K562 (cell line): ENCODE data around the gene ZDHHC8. TPM values are rescaled to one million over a fixed set of nuclear protein-coding genes. Genes with fewer than 3 reads are reported as not detected.

Experiments used
- HMG20A ChIP-seq: fragments of 450-650 bp; formaldehyde crosslinking; conservative IDR thresholded peaks from 2 replicates; pipeline ENCODE4 v1.4.0; 2020; ENCODE audit warnings: mild to moderate bottlenecking, mixed read lengths
- HNRNPUL1 ChIP-seq: fragments of 200-400 bp; formaldehyde crosslinking; IDR thresholded peaks from 2 replicates; pipeline ENCODE4 v1.6.1; 2017; ENCODE audit warnings: low read length
- POLR2H ChIP-seq: IDR thresholded peaks from 2 replicates; pipeline ENCODE4 v1.6.1; 2016; ENCODE audit warnings: missing genetic modification characterization, low read depth, mild to moderate bottlenecking, control low read depth, missing compliant biosample characterization, moderate library complexity
- SLC30A9 ChIP-seq: fragments of 250-450 bp; sonication (Bioruptor Pico); IDR thresholded peaks from 2 replicates; pipeline ENCODE4 v1.8.0; 2022; ENCODE audit warnings: mild to moderate bottlenecking, moderate library complexity
- SNRNP70 ChIP-seq: fragments of 200-400 bp; formaldehyde crosslinking; optimal IDR thresholded peaks from 2 replicates; pipeline ENCODE3; 2017; ENCODE audit warnings: low read depth, low read length
- polyA plus RNA-seq, 8 experiments: library from polyadenylated mRNA; depleted of rRNA in 4 of 8; stranded (reverse) in 5 of 8; unstranded in 3 of 8; fragments of >200 nt; fragmentation: Nextera tagmentation in 2 of 8; fragmentation: Illumina TruSeq in 1 of 8; extraction: Ambion mirVana in 2 of 8; extraction: Trizol in 1 of 8; gene quantifications; 2 replicates each; pipeline versions ENCODE4 v1.2.1 to v1.2.3, GENCODE V29; 2011 to 2014; ENCODE audit warnings: inconsistent platforms in 1 of 8, missing spikeins in 1 of 8
- total RNA-seq, 7 experiments: library from RNA; depleted of rRNA in 6 of 7; stranded (reverse); fragments of >200 nt in 6 of 7; fragmentation: Illumina TruSeq in 2 of 7; extraction: Trizol in 2 of 7; gene quantifications; 2 replicates each; pipeline versions ENCODE4 v1.2.1 to v1.2.3, GENCODE V29; 2011 to 2021; ENCODE audit warnings: low replicate concordance in 1 of 7
- TF ChIP-seq, protein P1 (sequence below): fragments of 450-650 bp; IDR thresholded peaks from 2 replicates; pipeline ENCODE4 v1.6.1; 2016; ENCODE audit warnings: borderline replicate concordance
- TF ChIP-seq, protein P2 (sequence below): IDR thresholded peaks from 2 replicates; pipeline ENCODE4 v1.6.1; 2016; ENCODE audit warnings: missing genetic modification characterization, missing compliant biosample characterization
- TF ChIP-seq, protein P3 (sequence below): fragments of 250-450 bp; sonication (Bioruptor Pico); IDR thresholded peaks from 2 replicates; pipeline ENCODE4 v1.5.0; 2021; ENCODE audit warnings: mild to moderate bottlenecking, borderline replicate concordance
- TF ChIP-seq, protein P4 (sequence below): fragments of 200-600 bp; sonication (generic); IDR thresholded peaks from one replicate; pipeline ENCODE4 v1.6.1; 2012; ENCODE audit warnings: mild to moderate bottlenecking, low read depth, low read length, inconsistent platforms

ZDHHC8 gene
- total and polyA plus RNA-seq, 9 of the 15 experiments (the other 6 are each of a cell fraction or from before 2014, with no cell fraction given), result 0.04 to 109 (median 16.4) TPM

DNA sequence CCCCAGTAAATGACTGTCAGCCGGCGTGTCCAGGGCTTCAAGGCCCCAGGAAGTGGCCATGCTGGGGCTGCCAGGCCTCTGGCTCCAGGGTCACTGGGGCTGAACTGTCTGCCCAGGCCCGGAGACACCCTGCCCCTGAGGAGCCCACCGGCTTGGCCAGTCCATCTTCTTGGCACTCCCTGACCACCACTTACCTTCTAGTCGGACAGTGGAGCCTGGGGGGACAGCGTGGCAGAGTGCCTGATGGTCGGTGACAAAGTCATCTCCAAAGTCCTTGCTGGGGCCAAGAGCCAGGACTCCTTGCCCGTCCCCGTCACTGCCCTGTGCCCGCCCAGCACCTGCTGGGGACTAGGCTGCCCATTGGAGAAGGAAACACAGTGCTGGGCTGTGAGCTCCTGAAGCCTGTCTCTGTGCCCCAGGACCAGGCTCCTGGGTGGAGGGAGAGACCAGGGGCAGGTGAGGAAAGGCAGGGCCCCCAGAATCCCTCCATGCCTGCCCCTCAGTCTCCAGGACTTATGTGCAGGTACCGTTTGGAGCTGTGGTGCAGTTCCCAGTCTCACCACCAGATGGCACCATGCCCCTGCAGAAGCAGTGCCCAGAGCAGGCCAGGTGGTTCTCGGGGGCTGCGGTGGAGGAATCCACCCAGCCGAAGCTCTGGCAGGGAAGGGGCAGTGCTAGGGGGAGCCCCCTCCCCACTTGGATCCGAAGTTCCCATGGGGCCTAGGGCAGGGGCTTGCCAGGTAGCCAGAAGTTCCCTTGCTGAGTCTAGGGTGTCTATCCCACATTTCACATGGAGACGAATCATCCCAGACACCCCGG lies 25.2 kb downstream of the ZDHHC8 start (continued):
- TF ChIP-seq, protein P1, sequence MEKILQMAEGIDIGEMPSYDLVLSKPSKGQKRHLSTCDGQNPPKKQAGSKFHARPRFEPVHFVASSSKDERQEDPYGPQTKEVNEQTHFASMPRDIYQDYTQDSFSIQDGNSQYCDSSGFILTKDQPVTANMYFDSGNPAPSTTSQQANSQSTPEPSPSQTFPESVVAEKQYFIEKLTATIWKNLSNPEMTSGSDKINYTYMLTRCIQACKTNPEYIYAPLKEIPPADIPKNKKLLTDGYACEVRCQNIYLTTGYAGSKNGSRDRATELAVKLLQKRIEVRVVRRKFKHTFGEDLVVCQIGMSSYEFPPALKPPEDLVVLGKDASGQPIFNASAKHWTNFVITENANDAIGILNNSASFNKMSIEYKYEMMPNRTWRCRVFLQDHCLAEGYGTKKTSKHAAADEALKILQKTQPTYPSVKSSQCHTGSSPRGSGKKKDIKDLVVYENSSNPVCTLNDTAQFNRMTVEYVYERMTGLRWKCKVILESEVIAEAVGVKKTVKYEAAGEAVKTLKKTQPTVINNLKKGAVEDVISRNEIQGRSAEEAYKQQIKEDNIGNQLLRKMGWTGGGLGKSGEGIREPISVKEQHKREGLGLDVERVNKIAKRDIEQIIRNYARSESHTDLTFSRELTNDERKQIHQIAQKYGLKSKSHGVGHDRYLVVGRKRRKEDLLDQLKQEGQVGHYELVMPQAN, result no peak
- TF ChIP-seq SLC30A9 (CRISPR knock-in tag) (no peak), SNRNP70 (no peak), POLR2H (tag) (no peak), HNRNPUL1 (no peak), HMG20A (CRISPR knock-in tag) (no peak)
- TF ChIP-seq, protein P2, sequence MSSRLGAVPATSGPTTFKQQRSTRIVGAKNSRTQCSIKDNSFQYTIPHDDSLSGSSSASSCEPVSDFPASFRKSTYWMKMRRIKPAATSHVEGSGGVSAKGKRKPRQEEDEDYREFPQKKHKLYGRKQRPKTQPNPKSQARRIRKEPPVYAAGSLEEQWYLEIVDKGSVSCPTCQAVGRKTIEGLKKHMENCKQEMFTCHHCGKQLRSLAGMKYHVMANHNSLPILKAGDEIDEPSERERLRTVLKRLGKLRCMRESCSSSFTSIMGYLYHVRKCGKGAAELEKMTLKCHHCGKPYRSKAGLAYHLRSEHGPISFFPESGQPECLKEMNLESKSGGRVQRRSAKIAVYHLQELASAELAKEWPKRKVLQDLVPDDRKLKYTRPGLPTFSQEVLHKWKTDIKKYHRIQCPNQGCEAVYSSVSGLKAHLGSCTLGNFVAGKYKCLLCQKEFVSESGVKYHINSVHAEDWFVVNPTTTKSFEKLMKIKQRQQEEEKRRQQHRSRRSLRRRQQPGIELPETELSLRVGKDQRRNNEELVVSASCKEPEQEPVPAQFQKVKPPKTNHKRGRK (tag), result no peak
- TF ChIP-seq, protein P3, sequence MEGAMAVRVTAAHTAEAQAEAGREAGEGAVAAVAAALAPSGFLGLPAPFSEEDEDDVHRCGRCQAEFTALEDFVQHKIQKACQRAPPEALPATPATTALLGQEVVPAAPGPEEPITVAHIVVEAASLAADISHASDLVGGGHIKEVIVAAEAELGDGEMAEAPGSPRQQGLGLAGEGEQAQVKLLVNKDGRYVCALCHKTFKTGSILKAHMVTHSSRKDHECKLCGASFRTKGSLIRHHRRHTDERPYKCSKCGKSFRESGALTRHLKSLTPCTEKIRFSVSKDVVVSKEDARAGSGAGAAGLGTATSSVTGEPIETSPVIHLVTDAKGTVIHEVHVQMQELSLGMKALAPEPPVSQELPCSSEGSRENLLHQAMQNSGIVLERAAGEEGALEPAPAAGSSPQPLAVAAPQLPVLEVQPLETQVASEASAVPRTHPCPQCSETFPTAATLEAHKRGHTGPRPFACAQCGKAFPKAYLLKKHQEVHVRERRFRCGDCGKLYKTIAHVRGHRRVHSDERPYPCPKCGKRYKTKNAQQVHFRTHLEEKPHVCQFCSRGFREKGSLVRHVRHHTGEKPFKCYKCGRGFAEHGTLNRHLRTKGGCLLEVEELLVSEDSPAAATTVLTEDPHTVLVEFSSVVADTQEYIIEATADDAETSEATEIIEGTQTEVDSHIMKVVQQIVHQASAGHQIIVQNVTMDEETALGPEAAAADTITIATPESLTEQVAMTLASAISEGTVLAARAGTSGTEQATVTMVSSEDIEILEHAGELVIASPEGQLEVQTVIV (CRISPR knock-in tag), result no peak
- TF ChIP-seq, protein P4, sequence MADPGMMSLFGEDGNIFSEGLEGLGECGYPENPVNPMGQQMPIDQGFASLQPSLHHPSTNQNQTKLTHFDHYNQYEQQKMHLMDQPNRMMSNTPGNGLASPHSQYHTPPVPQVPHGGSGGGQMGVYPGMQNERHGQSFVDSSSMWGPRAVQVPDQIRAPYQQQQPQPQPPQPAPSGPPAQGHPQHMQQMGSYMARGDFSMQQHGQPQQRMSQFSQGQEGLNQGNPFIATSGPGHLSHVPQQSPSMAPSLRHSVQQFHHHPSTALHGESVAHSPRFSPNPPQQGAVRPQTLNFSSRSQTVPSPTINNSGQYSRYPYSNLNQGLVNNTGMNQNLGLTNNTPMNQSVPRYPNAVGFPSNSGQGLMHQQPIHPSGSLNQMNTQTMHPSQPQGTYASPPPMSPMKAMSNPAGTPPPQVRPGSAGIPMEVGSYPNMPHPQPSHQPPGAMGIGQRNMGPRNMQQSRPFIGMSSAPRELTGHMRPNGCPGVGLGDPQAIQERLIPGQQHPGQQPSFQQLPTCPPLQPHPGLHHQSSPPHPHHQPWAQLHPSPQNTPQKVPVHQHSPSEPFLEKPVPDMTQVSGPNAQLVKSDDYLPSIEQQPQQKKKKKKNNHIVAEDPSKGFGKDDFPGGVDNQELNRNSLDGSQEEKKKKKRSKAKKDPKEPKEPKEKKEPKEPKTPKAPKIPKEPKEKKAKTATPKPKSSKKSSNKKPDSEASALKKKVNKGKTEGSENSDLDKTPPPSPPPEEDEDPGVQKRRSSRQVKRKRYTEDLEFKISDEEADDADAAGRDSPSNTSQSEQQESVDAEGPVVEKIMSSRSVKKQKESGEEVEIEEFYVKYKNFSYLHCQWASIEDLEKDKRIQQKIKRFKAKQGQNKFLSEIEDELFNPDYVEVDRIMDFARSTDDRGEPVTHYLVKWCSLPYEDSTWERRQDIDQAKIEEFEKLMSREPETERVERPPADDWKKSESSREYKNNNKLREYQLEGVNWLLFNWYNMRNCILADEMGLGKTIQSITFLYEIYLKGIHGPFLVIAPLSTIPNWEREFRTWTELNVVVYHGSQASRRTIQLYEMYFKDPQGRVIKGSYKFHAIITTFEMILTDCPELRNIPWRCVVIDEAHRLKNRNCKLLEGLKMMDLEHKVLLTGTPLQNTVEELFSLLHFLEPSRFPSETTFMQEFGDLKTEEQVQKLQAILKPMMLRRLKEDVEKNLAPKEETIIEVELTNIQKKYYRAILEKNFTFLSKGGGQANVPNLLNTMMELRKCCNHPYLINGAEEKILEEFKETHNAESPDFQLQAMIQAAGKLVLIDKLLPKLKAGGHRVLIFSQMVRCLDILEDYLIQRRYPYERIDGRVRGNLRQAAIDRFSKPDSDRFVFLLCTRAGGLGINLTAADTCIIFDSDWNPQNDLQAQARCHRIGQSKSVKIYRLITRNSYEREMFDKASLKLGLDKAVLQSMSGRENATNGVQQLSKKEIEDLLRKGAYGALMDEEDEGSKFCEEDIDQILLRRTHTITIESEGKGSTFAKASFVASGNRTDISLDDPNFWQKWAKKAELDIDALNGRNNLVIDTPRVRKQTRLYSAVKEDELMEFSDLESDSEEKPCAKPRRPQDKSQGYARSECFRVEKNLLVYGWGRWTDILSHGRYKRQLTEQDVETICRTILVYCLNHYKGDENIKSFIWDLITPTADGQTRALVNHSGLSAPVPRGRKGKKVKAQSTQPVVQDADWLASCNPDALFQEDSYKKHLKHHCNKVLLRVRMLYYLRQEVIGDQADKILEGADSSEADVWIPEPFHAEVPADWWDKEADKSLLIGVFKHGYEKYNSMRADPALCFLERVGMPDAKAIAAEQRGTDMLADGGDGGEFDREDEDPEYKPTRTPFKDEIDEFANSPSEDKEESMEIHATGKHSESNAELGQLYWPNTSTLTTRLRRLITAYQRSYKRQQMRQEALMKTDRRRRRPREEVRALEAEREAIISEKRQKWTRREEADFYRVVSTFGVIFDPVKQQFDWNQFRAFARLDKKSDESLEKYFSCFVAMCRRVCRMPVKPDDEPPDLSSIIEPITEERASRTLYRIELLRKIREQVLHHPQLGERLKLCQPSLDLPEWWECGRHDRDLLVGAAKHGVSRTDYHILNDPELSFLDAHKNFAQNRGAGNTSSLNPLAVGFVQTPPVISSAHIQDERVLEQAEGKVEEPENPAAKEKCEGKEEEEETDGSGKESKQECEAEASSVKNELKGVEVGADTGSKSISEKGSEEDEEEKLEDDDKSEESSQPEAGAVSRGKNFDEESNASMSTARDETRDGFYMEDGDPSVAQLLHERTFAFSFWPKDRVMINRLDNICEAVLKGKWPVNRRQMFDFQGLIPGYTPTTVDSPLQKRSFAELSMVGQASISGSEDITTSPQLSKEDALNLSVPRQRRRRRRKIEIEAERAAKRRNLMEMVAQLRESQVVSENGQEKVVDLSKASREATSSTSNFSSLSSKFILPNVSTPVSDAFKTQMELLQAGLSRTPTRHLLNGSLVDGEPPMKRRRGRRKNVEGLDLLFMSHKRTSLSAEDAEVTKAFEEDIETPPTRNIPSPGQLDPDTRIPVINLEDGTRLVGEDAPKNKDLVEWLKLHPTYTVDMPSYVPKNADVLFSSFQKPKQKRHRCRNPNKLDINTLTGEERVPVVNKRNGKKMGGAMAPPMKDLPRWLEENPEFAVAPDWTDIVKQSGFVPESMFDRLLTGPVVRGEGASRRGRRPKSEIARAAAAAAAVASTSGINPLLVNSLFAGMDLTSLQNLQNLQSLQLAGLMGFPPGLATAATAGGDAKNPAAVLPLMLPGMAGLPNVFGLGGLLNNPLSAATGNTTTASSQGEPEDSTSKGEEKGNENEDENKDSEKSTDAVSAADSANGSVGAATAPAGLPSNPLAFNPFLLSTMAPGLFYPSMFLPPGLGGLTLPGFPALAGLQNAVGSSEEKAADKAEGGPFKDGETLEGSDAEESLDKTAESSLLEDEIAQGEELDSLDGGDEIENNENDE, result peak; percentile 54
